T-helper 17 cell (primary cell): ENCODE results near the gene RNASEH1. TPM values are rescaled to one million over a fixed set of nuclear protein-coding genes. Genes with fewer than 3 reads are reported as not detected.

Source experiments
- ATAC-seq: fragments of 150-1000 bp; cut with Tn5 transposase; 2 replicates; pipeline ENCODE4 v1.10.0; 2021; ENCODE audit warnings: mild to moderate bottlenecking, moderate library complexity
- DNase-seq, 3 donors: peaks; one replicate each; pipeline versions ENCODE4 v3.0.0 to v3.0.0-alpha.2; 2020 to 2021
- H3K9me3 ChIP-seq: one replicate; pipeline ENCODE4 v1.7.0; 2013; ENCODE audit warnings: low read length, mild to moderate bottlenecking; ENCODE audit not compliant: control insufficient read depth, poor library complexity, severe bottlenecking
- H3K27ac Mint-ChIP-seq: one replicate; pipeline ENCODE4 v1.8.0; 2022; ENCODE audit warnings: mild to moderate bottlenecking, moderate library complexity, mixed read lengths
- H3K27me3 Mint-ChIP-seq: one replicate; pipeline ENCODE4 v1.8.0; 2022; ENCODE audit warnings: mixed read lengths
- H3K36me3 Mint-ChIP-seq: one replicate; pipeline ENCODE4 v1.8.0; 2022; ENCODE audit warnings: low read depth, mixed read lengths
- H3K4me1 Mint-ChIP-seq: one replicate; pipeline ENCODE4 v1.8.0; 2022; ENCODE audit warnings: mild to moderate bottlenecking, mixed read lengths
- H3K4me3 Mint-ChIP-seq: one replicate; pipeline ENCODE4 v1.8.0; 2022; ENCODE audit warnings: mild to moderate bottlenecking, moderate library complexity, mixed read lengths
- total RNA-seq, 4 donors: library from RNA in 2 of 4; stranded (reverse) in 2 of 4; gene quantifications; one replicate each; pipeline ENCODE4 v1.2.3 and lab custom pipeline; 2022 to 2026

Gene RNASEH1
- total RNA-seq, 2 donors from 2014 or later, result 25.9 to 32.9 TPM

DNA sequence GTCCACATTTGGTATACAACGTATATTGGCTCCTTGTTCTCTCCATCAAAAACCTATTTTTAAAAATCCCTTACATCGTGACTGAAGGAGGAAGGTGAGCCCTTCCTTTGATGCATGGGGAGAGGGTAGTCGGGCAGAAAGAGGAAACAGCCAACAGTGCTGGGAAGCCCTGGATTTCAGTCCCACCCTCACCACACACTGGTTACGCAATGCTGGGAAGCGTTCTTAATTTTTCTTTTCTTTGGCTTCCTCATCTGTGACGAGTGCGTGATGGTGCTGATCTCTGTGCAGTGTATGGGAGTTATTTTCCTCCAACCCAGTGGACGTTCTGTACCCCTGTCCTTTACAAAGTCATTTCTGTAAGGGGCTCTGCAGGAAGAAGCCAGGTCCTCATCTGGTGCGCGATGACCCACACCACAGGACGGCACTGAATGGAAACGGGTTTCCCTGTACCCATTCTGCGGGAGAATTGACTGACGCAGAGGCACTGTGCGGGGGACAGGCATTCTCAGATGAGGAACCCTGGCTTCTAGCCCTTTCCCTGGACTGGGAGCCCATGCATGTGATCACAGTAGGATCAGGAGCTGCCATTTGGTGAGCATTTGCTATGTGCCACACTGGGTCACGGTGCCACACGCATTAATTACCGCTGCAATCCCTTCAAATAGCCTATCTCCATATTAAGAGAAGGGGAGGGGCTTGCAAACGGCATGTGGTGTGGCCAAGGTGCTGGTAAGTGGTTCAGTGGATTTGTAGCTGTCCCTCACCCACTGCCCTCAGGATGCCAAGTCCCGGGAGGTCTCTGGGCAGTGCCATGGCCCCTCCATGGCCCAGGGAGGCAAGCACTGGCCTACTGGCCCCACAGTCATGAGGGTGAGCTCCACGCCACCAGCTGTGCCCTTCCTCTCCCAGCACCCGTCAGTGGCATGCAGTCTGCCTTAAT, 41.0 kb upstream of the RNASEH1 start:
- no peak overlapping the region for H3K27ac Mint-ChIP-seq

DNA sequence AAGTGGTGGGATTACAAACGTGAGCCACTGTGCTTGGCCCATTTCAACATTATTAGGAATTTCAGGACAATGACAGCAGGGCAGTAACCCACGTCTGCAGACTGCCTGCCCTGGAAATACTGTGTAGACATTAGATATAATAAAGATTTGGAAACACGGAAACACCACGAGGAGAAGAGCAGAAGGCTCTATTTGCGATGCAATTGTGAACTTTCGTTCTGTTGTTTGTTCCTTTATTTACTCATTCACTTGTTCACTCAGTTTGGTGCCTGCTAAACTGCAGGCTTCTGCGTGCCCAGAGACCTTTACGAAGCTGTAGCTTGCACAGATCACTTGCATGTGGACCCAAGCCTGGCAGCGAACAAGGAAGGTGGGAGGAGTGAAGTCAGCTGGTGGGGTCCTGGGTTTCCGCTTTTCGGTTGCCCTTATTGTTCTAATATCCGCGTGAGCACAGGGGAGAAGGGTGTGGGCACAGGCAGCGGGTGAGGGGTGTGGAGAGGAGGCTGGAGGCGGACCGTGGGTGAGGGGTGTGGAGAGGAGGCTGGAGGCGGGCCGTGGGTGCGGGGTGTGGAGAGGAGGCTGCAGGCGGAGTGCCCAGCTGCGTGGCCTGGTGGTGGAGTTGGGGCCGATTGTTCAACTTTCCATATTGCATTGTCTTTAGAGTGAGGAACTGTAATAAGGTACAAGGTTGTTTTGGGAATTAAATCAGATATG, 40.2 kb upstream of the RNASEH1 start:
- no peak for DNase-seq
- H3K4me3 Mint-ChIP-seq, result no peak overlapping the region

More for the DNA sequence above, 41.0 kb upstream of the RNASEH1 start:
- H3K4me1 Mint-ChIP-seq, result peaks cover 12% of the 10 kb centered on the region
- DNase-seq, result no peak
- no peak overlapping the region for H3K4me3 Mint-ChIP-seq
- H3K27me3 Mint-ChIP-seq, result peaks cover 33% of the 10 kb centered on the region
- ATAC-seq, result no peak
- H3K36me3 Mint-ChIP-seq, result peaks cover 4% of the 10 kb centered on the region
- no peaks in the 10 kb centered on the region for H3K9me3 ChIP-seq

DNA sequence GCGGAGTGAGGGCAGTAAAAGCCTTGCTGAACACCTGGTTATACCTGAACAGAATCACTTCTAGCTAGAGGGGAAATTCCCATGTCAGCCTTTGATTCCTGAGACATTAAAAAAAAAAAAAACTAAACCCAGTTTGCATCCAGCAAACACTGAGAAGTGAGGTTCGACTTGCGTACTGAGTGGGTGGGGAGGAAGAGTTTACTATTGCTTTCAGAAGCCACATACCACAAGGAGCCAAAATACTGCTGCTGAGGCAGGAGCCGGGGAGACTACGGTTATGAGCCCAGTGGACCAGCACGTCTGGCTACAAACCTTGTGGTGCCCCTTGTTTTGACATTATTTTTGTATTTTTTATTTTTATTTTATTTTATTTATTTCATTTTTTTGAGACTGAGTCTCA, 39.4 kb upstream of the RNASEH1 start:
- Mint-ChIP-seq H3K27me3 (peaks cover 27% of the 10 kb centered on the region), H3K27ac (no peak overlapping the region), H3K4me3 (no peak overlapping the region), H3K36me3 (peaks cover 2% of the 10 kb centered on the region), H3K4me1 (peaks cover 10% of the 10 kb centered on the region)
- ATAC-seq (peak; percentile 45), DNase-seq (no peak)
- no peaks in the 10 kb centered on the region for H3K9me3 ChIP-seq

More for the DNA sequence above, 40.2 kb upstream of the RNASEH1 start:
- peaks cover 33% of the 10 kb centered on the region for H3K27me3 Mint-ChIP-seq
- no peaks in the 10 kb centered on the region for H3K9me3 ChIP-seq
- H3K36me3 Mint-ChIP-seq, result peaks cover 4% of the 10 kb centered on the region
- H3K27ac Mint-ChIP-seq, result no peak overlapping the region
- no peak for ATAC-seq
- peaks cover 12% of the 10 kb centered on the region for H3K4me1 Mint-ChIP-seq

DNA sequence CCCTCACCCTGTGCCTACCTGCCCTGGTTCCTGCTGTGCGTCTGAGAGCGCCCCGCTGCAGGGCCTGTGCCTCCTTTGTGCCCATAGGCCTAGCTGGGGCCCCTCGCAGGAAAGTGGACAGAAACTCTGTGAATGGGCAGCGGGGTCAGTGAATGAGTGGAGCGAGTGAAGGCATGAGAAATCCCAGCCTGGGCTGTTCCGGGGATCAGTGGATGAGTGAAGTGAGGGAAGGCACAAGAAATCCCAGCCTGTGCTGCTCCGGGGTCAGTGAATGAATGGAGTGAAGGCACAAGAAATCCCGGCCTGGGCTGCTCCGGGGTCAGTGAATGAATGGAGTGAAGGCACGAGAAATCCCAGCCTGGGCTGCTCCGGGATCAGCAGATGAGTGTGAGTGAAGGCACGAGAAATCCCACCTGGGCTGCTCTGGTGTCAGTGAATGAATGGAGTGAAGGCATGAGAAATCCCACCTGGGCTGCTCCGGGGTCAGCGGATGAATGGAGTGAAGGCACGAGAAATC, 38.8 kb upstream of the RNASEH1 start:
- Mint-ChIP-seq H3K36me3 (no peaks in the 10 kb centered on the region), H3K4me3 (no peak overlapping the region), H3K27me3 (peaks cover 24% of the 10 kb centered on the region), H3K27ac (no peak overlapping the region), H3K4me1 (peaks cover 7% of the 10 kb centered on the region)
- no peaks in the 10 kb centered on the region for H3K9me3 ChIP-seq
- ATAC-seq (no peak), DNase-seq (no peak)

DNA sequence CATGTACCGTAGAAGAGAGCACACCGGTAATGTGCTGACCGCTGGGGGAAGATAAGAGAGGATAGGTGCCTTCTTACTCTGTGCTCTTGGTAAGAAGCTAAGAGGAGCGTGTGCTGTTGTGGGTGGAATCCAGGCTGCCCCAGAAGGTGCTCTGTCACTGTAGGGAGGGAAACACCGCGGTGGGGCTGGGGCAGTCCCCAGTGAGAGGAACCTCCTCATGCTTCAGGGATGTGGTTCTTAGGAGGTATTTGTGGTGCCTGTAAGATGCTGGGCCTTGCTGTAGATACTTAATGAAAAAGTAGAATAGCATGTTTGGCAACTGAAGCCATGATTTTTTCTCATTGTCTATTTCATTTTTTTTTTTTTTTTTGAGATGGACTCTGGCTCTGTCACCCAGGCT, 37.9 kb upstream of the RNASEH1 start:
- Mint-ChIP-seq H3K27me3 (peaks cover 24% of the 10 kb centered on the region), H3K4me3 (no peak overlapping the region), H3K36me3 (no peaks in the 10 kb centered on the region), H3K4me1 (peaks cover 7% of the 10 kb centered on the region), H3K27ac (no peak overlapping the region)
- no peak for DNase-seq
- no peaks in the 10 kb centered on the region for H3K9me3 ChIP-seq
- peak; percentile 73 for ATAC-seq

DNA sequence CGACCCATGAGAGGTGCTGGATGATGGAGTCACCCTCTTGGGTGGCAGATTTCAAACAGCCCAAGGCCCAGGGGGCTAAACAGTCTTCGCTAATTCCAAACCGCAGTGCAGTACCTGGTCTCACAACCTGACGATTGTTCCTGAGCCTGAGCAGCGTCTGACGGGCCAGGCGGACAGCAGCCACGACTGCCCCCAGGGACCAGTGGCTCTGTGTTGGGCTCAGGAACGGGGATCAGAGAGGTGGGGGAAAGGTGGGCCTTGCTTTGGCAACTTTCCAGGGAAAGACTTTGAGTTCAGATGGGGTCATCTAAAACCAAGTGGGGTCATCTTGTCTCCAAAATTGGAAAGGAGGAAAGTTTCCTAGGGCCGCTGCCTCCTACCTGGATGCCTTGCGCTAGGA, 37.3 kb upstream of the RNASEH1 start:
- peaks cover 7% of the 10 kb centered on the region for H3K4me1 Mint-ChIP-seq
- H3K27me3 Mint-ChIP-seq, result peaks cover 24% of the 10 kb centered on the region
- H3K36me3 Mint-ChIP-seq, result no peaks in the 10 kb centered on the region
- H3K9me3 ChIP-seq, result no peaks in the 10 kb centered on the region
- H3K27ac Mint-ChIP-seq, result no peak overlapping the region
- DNase-seq, result no peak
- no peak for ATAC-seq
- no peak overlapping the region for H3K4me3 Mint-ChIP-seq

DNA sequence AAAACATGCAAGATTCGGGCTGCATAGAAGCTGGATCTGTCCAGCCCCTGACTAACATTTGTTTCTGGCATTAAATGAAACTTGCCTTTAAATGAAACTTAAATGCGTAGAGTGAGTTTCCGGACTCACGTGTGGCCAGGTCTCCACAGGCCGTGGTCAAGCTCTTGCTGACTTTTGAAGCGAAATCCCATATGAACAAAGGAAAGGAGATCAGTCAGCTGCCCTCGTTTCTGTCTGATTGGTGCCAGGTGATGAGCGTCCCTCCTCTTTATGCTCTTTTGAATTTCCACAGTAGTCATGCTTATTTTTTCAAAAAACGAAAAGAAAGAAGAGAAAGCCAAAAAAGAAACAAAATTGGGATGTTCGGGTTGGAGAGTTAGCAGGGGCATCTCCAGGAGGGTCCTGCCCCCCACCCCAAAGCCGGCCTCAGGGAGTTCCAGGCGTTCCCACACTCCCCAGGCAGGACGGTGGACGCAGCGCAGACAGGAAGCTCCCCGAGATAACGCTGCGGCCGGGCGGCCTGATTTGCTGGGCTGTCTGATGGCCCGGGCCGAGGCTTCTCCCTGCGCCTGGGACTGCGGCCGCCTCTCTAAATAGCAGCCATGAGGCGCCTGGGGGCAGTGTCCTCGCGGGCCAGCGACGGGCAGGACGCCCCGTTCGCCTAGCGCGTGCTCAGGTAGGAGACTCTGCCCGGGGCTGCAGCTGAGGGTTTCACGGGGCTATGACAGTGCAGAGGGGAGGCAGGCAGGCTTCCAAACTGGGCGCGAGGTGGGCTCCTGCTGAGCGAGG, 36.6 kb upstream of the RNASEH1 start, which contains the start of gene COLEC11:
Gene COLEC11 (plus strand): TSS at position 620 of the 789 bp plus-strand sequence. CDS start 9,229 bp downstream, outside the sequence.
- H3K27me3 Mint-ChIP-seq, result peaks cover 24% of the 10 kb centered on the region
- no peak within 1 kb of the TSS for H3K4me3 Mint-ChIP-seq
- no peak within 1 kb of the TSS for H3K27ac Mint-ChIP-seq
- peaks cover 7% of the 10 kb centered on the region for H3K4me1 Mint-ChIP-seq
- no peaks in the 10 kb centered on the region for H3K9me3 ChIP-seq
- no peaks in the 10 kb centered on the region for H3K36me3 Mint-ChIP-seq
- ATAC-seq, result no peak
- DNase-seq, result no peak

DNA sequence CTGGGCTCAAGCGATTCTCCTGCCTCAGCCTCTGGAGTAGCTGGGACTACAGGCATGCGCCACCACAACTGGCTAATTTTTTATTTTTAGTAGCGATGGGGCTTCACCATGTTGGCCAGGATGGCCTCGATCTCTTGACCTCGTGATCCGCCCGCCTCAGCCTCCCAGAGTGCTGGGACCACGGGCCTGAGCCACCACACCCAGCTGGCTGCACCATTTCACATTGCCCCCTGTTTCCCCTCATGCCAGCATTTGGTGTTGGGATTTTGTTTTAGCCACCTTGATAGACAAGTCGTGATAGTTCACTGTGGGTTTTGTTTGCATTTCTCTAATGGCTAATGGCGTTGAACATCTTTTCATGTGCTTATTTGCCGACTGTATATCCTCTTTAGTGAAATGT, 31.0 kb upstream of the RNASEH1 start:
- Mint-ChIP-seq H3K36me3 (peaks cover 2% of the 10 kb centered on the region), H3K27me3 (no peaks in the 10 kb centered on the region), H3K27ac (no peak overlapping the region), H3K4me1 (no peaks in the 10 kb centered on the region), H3K4me3 (no peak overlapping the region)
- ATAC-seq (no peak), DNase-seq (no peak)
- H3K9me3 ChIP-seq, result no peaks in the 10 kb centered on the region

DNA sequence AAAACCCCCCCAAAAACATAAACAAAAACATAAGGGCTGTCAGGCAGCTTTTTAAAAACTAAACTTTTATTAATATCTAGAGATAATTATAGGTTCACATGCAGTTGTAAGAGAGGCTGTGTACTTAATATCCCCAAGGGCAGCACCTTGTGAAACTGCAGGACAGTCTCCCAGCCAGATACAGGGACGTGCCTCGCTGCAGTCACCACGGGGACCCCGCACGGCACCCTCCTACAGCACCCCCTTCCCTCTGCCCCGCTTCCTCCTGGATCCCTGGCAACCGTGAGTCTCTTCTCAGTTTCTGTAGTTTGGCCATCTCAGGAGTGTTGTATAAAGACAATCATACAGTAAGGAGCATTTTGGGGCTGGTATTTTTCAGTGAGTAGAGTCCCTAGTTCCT, 30.0 kb upstream of the RNASEH1 start:
- no peaks in the 10 kb centered on the region for H3K9me3 ChIP-seq
- Mint-ChIP-seq H3K36me3 (peaks cover 2% of the 10 kb centered on the region), H3K4me3 (no peak overlapping the region), H3K27ac (no peak overlapping the region), H3K4me1 (no peaks in the 10 kb centered on the region), H3K27me3 (no peaks in the 10 kb centered on the region)
- DNase-seq (no peak), ATAC-seq (no peak)

DNA sequence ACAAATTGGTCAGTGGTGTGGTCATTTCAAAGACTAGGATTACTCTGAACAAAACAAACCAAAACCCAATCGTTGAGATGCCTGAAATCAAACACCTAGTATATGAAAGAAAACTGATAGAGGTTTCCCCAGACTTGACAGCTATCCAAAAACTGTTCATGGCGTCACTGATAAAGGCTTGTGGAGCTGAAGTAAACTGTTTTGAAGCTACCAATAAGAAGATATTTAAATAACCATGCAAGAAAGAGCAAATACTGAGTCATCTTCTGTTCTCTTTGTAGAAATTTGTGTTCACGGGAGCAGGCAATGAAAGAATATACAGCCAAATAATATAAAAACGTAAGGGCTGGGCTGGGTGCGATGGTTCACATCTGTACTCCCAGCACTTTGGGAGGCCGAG, 29.3 kb upstream of the RNASEH1 start:
- Mint-ChIP-seq H3K4me1 (no peaks in the 10 kb centered on the region), H3K27ac (no peak overlapping the region), H3K36me3 (peaks cover 2% of the 10 kb centered on the region), H3K4me3 (no peak overlapping the region), H3K27me3 (no peaks in the 10 kb centered on the region)
- ATAC-seq (no peak), DNase-seq (no peak)
- H3K9me3 ChIP-seq, result no peaks in the 10 kb centered on the region

DNA sequence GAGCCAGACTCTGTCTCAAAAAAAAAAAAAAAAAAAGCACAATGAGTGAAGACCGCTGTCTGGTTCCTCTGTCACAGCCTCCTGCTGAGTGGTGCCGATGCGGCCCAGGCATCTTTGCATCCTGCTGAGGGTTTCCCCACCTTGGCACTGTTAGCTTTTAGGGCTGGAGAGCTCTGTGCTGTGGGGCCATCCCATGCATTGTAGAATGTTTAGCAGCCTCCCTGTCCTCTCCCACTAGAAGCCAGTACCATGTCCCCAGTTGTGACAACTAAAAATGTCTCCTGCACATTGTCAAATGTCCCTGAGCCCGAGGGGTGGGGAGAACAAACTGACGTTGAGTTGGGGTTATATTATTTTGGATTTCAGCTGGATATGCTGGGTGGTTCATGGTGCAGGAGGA, 28.9 kb upstream of the RNASEH1 start:
- no peak overlapping the region for H3K27ac Mint-ChIP-seq
- no peak overlapping the region for H3K4me3 Mint-ChIP-seq
- H3K36me3 Mint-ChIP-seq, result peaks cover 2% of the 10 kb centered on the region
- no peaks in the 10 kb centered on the region for H3K4me1 Mint-ChIP-seq
- no peaks in the 10 kb centered on the region for H3K9me3 ChIP-seq
- DNase-seq (no peak), ATAC-seq (no peak)
- H3K27me3 Mint-ChIP-seq, result no peaks in the 10 kb centered on the region

DNA sequence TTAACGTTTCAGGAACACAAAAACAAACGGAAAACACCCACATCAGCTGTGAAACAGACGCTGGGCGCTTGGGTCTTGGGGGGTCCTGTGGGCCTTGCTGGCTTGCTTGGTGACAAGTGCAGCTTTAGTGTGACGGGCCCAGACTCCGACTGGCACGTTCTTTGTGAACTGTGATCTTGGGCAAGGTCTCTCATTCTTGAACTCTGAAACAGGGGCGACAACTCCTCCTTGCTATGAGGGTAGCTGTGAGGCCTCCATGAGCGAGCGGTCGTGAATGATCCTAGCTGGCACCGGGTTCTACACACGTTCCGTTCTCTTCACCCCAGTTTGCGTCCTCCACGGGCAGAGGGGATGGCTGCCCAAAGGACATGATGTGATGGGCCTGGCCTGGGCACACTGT, 28.1 kb upstream of the RNASEH1 start:
- DNase-seq (no peak), ATAC-seq (no peak)
- Mint-ChIP-seq H3K4me1 (no peaks in the 10 kb centered on the region), H3K27ac (no peak overlapping the region), H3K27me3 (no peaks in the 10 kb centered on the region), H3K4me3 (no peak overlapping the region), H3K36me3 (peaks cover 2% of the 10 kb centered on the region)
- no peaks in the 10 kb centered on the region for H3K9me3 ChIP-seq
